Amygdala (tissue), 56 donors: ENCODE measurements around the gene CGB5.
"Not testable (repeated sequence)": the region's sequence is repeated elsewhere in the genome, so short reads cannot be mapped to it uniquely, and the experiment has no call there.

Experiments used
- DNase-seq, 56 donors: peaks; one replicate each; lab custom pipeline; 2025; lab: John Stamatoyannopoulos, UW

The CGB5 gene

DNA sequence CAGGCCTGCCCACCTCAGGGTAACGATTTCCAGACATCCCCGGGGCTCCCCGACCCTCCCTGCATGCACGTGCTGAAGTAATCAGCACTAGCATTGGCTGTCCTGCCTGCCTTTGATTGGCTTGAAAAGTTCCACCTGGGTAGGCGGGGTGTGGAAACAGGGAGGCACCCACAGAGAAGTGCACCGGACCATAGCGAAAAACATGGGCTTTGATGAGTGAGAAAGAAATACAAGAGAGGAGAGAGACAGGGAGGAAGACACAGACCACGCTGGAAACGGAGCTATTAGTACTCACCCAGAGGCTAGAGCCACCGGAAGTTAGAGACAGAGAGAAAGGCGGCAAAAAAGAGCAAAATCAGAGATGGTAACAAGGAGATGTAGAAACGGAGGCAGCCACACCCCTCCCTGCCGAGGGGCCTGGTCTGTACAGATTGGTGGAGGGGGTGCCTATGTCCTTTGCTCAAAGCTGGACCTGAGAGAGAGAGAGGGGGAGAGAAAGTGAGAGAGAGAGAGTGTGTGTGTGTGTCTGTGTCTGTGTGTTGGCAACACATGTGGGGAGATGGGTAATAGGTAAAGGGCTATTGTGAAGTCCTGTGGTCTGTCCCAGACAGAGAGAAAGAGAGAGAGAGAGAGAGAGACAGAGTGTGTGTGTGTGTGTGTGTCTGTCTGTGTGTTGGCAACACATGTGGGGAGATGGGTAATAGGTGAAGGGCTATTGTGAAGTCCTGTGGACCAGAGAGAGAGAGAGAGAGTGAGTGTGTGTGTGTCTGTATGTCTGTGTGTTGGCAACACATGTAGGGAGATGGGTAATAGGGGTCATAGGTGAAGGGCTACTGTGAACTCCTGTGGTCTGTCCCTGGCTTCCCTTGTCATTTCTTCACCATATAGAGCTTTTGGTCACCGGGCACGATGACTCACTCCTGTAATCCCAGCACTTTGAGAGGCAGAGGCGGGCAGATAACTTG, 22.4 kb upstream of the CGB5 start:
- no peak for DNase-seq

DNA sequence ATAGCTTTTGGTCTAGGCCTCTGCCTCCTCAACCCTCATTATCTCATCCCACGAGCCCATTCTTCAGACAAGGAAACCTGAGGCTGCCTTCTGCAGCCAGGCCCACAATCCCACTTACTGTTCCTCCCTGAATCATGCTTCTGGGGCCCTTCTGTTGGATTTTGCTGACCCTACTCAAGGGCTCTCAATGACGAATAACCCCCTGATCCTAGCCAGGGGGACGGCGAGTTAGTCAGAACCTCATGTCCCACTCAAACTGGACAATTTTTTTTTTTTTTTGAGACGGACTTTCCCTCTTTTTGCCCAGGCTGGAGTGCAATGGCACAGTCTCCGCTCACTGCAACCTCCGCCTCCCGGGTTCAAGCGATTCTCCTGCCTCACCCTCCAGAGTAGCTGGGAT, 21.5 kb upstream of the CGB5 start:
- no peak for DNase-seq

DNA sequence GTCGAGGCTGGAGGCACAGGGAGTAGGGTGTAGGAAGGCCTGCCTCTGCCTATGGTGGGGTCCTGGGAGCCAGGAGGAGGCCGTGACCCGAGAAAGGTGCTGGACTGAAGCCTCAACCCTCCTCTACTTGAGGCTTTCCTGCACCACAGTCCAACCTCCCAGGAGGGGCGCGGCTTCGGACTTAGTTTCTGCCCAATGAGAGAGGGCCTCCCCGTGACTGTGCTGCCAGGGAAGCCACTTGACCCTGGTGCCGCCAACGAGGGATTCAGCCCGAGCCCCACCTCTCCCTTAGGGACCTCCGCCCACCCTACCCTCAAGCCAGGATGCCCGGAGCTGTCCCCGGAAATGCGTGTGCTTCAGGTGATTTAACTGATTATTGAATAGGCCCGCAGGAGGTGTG, 19.4 kb upstream of the CGB5 start, which contains the start of gene CGB3:
CGB3 (minus strand) TSS at position 101 of the 400 bp plus-strand sequence. CDS start 362 bp downstream, outside the sequence.
- DNase-seq, result not testable (repeated sequence)

DNA sequence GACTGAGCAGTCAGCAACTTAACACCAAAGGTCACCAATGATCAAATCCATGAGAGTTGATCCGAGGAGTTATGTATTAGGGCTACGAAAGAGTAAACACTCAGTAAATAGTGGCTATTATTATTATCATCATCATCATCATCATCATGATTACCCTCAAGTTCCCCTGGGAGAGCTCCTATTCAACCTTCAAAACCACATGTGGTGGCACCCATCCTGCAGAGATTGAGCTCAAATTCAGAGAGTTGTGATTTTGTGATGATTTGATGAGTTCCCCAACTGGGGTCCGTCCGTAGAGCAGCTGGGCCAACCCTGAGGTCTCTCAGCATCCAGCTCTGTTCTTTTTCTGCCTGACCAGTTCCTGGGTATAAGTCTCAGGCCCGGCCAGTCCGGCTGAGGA, 18.6 kb upstream of the CGB5 start:
- not testable (repeated sequence) for DNase-seq

DNA sequence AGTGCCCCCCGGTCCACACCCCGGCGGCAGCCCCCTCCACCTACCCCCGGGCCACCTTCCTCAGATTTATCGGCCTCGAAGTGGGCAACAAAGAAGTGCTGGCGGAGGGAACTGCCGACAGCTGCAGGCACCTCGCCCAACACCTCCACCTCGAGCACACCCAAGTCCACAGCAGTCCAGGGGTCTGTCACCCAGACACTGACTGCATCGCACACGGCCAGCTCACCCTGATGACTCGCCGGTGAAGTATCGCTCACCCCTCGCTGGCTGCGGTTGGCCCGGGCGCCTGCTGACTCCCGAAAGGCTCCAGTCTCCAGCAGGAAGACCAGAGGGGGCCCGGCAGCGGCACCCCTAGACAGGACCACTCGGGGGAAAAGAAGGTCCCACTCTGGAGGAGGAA, 18.0 kb upstream of the CGB5 start:
- DNase-seq, result not testable (repeated sequence)

DNA sequence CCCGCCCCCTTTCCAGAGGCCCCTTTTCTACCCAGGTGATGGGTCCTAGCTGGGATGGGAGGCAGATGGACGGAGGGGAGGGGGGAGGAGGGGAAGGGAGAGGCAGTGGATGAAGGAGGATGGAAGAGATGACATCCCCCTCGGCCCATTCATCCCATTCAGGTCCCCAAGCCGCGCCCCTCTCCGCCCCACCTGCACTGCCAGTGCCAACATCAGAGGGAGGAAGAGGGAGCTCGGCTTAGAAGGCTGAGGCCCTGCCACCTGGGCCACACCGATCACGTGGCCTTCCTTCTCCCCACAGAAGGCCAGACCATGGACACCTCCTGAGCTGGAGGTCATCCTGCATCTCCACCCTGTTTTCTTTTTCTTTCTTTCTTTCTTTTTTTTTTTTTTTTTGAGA, 15.0 kb upstream of the CGB5 start:
- DNase-seq, result not testable (repeated sequence)

DNA sequence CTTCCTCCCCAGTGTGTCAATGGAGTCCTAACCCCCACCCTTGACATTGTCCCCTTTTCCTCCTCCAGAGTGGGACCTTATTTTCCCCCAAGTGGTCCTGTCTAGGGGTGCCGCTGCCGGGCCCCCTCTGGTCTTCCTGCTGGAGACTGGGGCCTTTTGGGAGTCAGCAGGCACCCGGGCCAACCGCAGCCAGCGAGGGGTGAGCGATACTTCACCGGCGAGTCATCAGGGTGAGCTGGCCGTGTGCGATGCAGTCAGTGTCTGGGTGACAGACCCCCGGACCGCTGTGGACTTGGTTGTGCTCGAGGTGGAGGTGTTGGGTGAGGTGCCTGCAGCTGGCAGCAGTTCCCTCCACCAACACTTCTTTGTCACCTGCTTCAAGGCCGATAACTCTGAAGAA, 13.9 kb upstream of the CGB5 start:
- DNase-seq, result not testable (repeated sequence)

DNA sequence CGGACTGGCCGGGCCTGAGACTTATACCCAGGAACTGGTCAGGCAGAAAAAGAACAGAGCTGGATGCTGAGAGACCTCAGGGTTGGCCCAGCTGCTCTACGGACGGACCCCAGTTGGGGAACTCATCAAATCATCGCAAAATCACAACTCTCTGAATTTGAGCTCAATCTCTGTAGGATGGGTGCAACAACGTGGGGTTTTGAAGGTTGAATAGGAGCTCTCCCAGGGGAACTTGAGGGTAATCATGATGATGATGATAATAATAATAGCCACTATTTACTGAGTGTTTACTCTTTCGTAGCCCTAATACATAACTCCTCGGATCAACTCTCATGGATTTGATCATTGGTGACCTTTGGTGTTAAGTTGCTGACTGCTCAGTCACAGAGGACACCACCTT, 13.3 kb upstream of the CGB5 start:
- not testable (repeated sequence) for DNase-seq

DNA sequence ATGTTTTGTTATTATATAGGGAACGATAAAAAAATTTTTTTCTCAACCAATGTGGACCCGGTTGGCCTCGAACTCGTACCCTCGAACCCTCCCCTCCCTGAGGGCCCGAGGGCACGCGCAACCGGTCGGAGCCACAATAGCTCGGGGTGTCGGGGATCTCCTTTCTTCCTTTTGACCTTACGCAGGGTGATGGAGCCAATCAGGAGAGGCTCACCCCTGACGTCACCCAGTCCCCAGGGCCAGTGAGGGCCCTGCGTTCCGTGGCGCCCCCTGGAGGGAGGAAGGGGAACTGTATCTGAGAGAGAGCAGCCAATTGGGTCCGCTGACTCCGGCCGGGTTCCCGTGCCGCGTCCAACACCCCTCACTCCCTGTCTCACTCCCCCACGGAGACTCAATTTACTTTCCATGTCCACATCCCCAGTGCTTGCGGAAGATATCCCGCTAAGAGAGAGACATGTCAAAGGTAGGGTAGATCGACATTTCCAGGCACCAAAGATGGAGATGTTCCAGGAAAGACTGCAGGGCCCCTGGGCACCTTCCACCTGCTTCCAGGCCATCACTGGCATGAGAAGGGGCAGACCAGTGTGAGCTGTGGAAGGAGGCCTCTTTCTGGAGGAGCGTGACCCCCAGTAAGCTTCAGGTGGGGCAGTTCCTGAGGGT, 11.9 kb upstream of the CGB5 start, which contains the start of gene CGB2:
CGB2 (plus strand) TSS at position 249 of the 660 bp plus-strand sequence; CDS start at position 455, 206 bp downstream.
- peak in 1 of 56 donors; percentile 5 for DNase-seq

DNA sequence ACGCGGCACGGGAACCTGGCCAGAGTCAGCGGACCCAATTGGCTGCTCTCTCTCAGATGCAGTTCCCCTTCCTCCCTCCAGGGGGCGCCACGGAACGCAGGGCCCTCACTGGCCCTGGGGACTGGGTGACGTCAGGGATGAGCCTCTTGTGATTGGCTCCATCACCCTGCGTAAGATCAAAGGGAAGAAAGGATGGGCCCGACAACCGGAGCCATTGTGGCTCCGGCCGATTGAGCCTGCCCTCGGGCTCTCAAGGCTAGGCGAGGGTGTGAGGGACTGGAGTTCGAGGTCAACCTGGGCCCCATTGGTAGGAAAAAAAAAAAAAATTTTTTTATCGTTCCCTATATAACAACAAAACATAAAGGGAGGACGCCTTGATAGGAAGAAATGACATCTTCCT, 6.8 kb upstream of the CGB5 start, which contains the start of gene CGB1:
CGB1 (minus strand) TSS at position 81 of the 400 bp plus-strand sequence. CDS start 184 bp downstream, outside the sequence.
- not testable (repeated sequence) for DNase-seq

DNA sequence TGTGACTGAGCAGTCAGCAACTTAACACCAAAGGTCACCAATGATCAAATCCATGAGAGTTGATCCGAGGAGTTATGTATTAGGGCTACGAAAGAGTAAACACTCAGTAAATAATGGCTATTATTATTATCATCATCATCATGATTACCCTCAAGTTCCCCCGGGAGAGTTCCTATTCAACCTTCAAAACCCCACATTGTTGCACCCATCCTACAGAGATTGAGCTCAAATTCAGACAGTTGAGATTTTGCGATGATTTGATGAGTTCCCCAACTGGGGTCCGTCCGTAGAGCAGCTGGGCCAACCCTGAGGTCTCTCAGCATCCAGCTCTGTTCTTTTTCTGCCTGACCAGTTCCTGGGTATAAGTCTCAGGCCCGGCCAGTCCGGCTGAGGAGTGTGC, 5.5 kb upstream of the CGB5 start:
- DNase-seq, result not testable (repeated sequence)

DNA sequence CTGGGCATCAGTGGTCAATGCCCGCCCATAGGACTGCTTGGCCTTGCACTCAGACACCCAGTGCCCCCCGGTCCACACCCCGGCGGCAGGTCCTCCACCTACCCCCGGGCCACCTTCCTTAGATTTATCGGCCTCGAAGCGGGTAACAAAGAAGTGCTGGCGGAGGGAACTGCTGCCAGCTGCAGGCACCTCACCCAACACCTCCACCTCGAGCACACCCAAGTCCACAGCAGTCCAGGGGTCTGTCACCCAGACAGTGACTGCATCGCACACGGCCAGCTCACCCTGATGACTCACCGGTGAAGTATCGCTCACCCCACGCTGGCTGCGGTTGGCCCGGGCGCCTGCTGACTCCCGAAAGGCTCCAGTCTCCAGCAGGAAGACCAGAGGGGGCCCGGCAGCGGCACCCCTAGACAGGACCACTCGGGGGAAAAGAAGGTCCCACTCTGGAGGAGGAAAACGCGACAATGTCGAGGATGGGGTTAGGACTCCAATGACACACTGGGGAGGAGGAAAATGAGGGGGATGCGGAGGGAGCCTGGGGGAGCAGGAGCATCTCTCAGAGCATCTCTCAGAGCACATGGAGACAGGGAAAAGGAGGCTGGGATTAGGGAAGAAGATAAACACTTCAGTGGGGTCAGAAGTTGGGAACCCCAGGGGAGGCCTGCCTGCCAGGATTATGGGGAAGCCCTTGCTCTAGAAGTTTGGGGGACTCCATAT, 4.9 kb upstream of the CGB5 start:
- DNase-seq, result not testable (repeated sequence)

DNA sequence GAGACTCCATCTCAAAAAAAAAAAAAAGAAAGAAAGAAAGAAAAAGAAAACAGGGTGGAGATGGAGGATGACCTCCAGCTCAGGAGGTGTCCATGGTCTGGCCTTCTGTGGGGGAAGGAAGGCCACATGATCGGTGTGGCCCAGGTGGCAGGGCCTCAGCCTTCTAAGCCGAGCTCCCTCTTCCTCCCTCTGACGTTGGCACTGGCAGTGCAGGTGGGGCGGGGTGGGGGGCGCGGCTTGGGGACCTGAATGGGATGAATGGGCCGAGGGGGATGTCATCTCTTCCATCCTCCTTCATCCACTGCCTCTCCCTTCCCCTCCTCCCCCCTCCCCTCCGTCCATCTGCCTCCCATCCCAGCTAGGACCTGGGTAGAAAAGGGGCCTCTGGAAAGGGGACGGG, 3.9 kb upstream of the CGB5 start:
- DNase-seq, result not testable (repeated sequence)

DNA sequence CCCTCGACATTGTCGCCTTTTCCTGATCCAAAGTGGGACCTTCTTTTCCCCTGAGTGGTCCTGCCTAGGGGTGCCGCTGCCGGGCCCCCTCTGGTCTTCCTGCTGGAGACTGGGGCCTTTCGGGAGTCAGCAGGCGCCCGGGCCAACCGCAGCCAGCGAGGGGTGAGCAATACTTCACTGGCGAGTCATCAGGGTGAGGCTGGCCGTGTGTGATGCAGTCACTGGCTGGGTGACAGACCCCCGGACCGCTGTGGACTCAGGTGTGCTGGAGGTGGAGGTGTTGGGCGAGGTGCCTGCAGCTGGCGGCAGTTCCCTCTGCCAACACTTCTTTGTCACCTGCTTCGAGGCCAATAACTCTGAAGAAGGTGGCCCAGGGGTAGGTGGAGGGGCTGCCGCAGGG, 1.5 kb upstream of the CGB5 start:
- DNase-seq, result no peak

DNA sequence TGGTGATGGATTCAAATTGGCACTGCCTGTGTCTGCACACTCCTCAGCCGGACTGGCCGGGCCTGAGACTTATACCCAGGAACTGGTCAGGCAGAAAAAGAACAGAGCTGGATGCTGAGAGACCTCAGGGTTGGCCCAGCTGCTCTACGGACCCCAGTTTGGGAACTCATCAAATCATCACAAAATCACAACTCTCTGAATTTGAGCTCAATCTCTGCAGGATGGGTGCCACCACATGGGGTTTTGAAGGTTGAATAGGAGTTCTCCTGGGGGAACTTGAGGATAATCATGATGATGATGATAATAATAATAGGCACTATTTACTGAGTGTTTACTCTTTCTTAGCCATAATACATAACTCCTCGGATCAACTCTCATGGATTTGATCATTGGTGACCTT, 982 bp upstream of the CGB5 start:
- not testable (repeated sequence) for DNase-seq

DNA sequence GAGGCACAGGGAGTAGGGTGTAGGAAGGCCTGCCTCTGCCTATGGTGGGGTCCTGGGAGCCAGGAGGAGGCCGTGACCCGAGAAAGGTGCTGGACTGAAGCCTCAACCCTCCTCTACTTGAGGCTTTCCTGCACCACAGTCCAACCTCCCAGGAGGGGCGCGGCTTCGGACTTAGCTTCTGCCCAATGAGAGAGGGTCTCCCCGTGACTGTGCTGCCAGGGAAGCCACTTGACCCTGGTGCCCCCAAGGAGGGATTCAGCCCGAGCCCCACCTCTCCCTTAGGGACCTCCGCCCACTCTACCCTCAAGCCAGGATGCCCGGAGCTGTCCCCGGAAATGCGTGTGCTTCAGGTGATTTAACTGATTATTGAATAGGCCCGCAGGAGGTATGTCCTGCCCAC, 5.4 kb downstream of the CGB5 start, which contains the start of gene CGB8:
CGB8 (minus strand) TSS at position 101 of the 400 bp plus-strand sequence. CDS start 372 bp downstream, outside the sequence.
- DNase-seq, result not testable (repeated sequence)

DNA sequence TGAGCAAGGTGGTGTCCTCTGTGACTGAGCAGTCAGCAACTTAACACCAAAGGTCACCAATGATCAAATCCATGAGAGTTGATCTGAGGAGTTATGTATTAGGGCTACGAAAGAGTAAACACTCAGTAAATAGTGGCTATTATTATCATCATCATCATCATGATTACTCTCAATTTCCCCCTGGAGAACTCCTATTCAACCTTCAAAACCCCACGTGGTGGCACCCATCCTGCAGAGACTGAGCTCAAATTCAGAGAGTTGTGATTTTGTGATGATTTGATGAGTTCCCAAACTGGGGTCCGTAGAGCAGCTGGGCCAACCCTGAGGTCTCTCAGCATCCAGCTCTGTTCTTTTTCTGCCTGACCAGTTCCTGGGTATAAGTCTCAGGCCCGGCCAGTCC, 6.2 kb downstream of the CGB5 start:
- DNase-seq, result not testable (repeated sequence)

DNA sequence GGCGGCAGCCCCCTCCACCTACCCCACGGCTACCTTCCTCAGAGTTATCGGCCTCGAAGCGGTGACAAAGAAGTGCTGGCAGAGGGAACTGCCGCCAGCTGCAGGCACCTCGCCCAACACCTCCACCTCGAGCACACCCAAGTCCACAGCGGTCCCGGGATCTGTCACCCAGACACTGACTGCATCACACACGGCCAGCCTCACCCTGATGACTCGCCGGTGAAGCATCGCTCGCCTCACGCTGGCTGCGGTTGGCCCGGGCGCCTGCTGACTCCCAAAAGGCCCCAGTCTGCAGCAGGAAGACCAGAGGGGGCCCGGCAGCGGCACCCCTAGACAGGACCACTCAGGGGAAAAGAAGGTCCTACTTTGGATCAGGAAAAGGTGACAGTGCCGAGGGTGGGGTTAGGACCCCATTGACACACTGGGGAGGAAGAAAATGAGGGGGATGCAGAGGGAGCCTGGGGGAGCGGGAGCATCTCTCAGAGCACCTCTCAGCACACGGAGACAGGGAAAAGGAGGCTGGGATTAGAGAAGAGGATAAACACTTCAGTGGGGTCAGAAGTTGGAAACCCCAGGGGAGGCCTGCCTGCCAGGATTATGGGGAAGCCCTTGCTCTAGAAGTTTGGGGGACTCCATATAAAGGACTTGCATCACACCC, 6.9 kb downstream of the CGB5 start:
- not testable (repeated sequence) for DNase-seq

DNA sequence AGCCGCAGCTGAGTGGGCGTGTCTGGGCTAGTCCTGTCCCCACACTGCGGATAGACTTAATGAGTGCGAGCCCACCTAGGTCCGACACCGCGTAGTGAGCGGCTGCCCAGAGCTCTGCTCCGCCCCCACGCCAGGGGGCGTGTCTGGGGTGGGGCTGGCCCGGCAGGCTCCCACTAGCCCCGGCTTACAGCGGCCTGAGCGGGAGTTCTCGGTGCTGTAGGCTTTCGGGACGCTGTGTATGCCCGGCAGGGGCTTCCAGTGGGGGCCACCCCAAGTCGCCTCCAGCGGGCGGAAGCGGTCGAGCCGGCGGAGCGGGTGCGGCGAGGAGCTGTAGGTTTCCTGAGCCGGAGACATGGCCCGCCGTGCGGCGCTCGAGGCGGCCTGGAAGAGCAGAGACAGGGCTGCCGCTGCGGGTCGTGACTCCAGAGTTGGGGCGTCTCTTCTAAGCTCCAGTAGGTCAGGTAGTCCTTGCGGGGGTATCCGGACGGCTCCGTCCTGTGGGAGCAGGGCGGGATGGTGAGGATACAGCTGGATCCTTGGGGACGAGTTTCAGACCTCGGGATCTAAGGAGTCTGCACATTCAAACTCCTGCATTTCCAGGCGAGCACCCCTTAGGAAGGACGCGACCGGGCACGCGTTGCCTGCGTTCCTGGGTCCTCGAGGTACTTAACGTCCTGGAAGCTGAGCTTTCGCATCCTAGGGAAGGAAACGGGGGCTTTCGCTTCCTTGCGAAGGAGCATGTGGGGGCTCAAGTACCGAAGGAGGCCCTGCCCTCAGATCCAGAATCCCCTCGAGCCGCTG, 12.7 kb downstream of the CGB5 start:
- peak in 9 of 56 donors; percentile 2 to 33 (median 5) for DNase-seq
